ENCODE results near the gene BLVRB.
"Not testable (repeated sequence)": the region's sequence is repeated elsewhere in the genome, so short reads cannot be mapped to it uniquely, and the experiment has no call there.

The BLVRB gene

GRCh38 chr19:40500678-40501530, 35.4 kb upstream of the BLVRB start:
- H3K4me3 Mint-ChIP-seq; H3K4me1 Mint-ChIP-seq (ENCODE audit: low read depth); H3K27me3 Mint-ChIP-seq; H3K9me3 Mint-ChIP-seq (ENCODE audit: low read depth); H3K27ac Mint-ChIP-seq; H3K36me3 Mint-ChIP-seq: not testable (repeated sequence)

GRCh38 chr19:40499320-40499719, 33.8 kb upstream of the BLVRB start:
- no peaks in the 10 kb centered on the region for H3K9me3 Mint-ChIP-seq (ENCODE audit: low read depth)
- no peak overlapping the region for H3K27ac Mint-ChIP-seq
- peaks cover 2% of the 10 kb centered on the region for H3K36me3 Mint-ChIP-seq
- H3K4me3 Mint-ChIP-seq = no peak overlapping the region
- no peaks in the 10 kb centered on the region for H3K4me1 Mint-ChIP-seq (ENCODE audit: low read depth)
- H3K27me3 Mint-ChIP-seq = peaks cover 8% of the 10 kb centered on the region

GRCh38 chr19:40497214-40497613, 31.7 kb upstream of the BLVRB start:
- peaks cover 2% of the 10 kb centered on the region for H3K36me3 Mint-ChIP-seq
- H3K27me3 Mint-ChIP-seq = peaks cover 8% of the 10 kb centered on the region
- H3K4me1 Mint-ChIP-seq (ENCODE audit: low read depth) = no peaks in the 10 kb centered on the region
- no peaks in the 10 kb centered on the region for H3K9me3 Mint-ChIP-seq (ENCODE audit: low read depth)
- no peak overlapping the region for H3K4me3 Mint-ChIP-seq
- H3K27ac Mint-ChIP-seq = no peak overlapping the region

GRCh38 chr19:40494191-40494838, 28.8 kb upstream of the BLVRB start:
- no peaks in the 10 kb centered on the region for H3K4me1 Mint-ChIP-seq (ENCODE audit: low read depth)
- no peak overlapping the region for H3K4me3 Mint-ChIP-seq
- peaks cover 8% of the 10 kb centered on the region for H3K27me3 Mint-ChIP-seq
- peaks cover 4% of the 10 kb centered on the region for H3K36me3 Mint-ChIP-seq
- no peaks in the 10 kb centered on the region for H3K9me3 Mint-ChIP-seq (ENCODE audit: low read depth)
- no peak overlapping the region for H3K27ac Mint-ChIP-seq

GRCh38 chr19:40493778-40494177, 28.2 kb upstream of the BLVRB start:
- Mint-ChIP-seq H3K27ac (no peak overlapping the region), H3K36me3 (peaks cover 4% of the 10 kb centered on the region), H3K27me3 (peaks cover 8% of the 10 kb centered on the region), H3K4me1 (ENCODE audit: low read depth) (no peaks in the 10 kb centered on the region), H3K4me3 (no peak overlapping the region), H3K9me3 (ENCODE audit: low read depth) (no peaks in the 10 kb centered on the region)

- H3K4me3 Mint-ChIP-seq = no peak overlapping the region
- H3K27me3 Mint-ChIP-seq = peaks cover 15% of the 10 kb centered on the region
- H3K36me3 Mint-ChIP-seq = peaks cover 4% of the 10 kb centered on the region
- peaks cover 4% of the 10 kb centered on the region for H3K4me1 Mint-ChIP-seq (ENCODE audit: low read depth)
- H3K27ac Mint-ChIP-seq = no peak overlapping the region
- H3K9me3 Mint-ChIP-seq (ENCODE audit: low read depth) = no peaks in the 10 kb centered on the region
These were observed 26.7 kb upstream of the BLVRB start for GRCh38 chr19:40492274-40492673.

GRCh38 chr19:40489882-40490230, 24.3 kb upstream of the BLVRB start:
- Mint-ChIP-seq H3K27ac (no peak overlapping the region), H3K4me1 (ENCODE audit: low read depth) (peaks cover 4% of the 10 kb centered on the region), H3K36me3 (peaks cover 2% of the 10 kb centered on the region), H3K4me3 (no peak overlapping the region), H3K9me3 (ENCODE audit: low read depth) (no peaks in the 10 kb centered on the region), H3K27me3 (peaks cover 13% of the 10 kb centered on the region)

- Mint-ChIP-seq H3K36me3 (peaks cover 2% of the 10 kb centered on the region), H3K4me1 (ENCODE audit: low read depth) (peaks cover 4% of the 10 kb centered on the region), H3K4me3 (no peak overlapping the region), H3K9me3 (ENCODE audit: low read depth) (no peaks in the 10 kb centered on the region), H3K27ac (no peak overlapping the region), H3K27me3 (peaks cover 16% of the 10 kb centered on the region)
These were observed 20.5 kb upstream of the BLVRB start for GRCh38 chr19:40486017-40486416.

GRCh38 chr19:40475878-40476644, 10.5 kb upstream of the BLVRB start:
- not testable (repeated sequence) for H3K4me3 Mint-ChIP-seq; H3K27me3 Mint-ChIP-seq; H3K27ac Mint-ChIP-seq; H3K4me1 Mint-ChIP-seq (ENCODE audit: low read depth); H3K9me3 Mint-ChIP-seq (ENCODE audit: low read depth); H3K36me3 Mint-ChIP-seq

- H3K27me3 Mint-ChIP-seq = peaks cover 3% of the 10 kb centered on the region
- H3K9me3 Mint-ChIP-seq (ENCODE audit: low read depth) = no peaks in the 10 kb centered on the region
- no peak overlapping the region for H3K4me3 Mint-ChIP-seq
- peaks cover 2% of the 10 kb centered on the region for H3K36me3 Mint-ChIP-seq
- H3K27ac Mint-ChIP-seq = no peak overlapping the region
- H3K4me1 Mint-ChIP-seq (ENCODE audit: low read depth) = peaks cover 2% of the 10 kb centered on the region
These were observed 9.2 kb upstream of the BLVRB start for GRCh38 chr19:40474737-40475136.

- no peak overlapping the region for H3K27ac Mint-ChIP-seq
These were observed 7.0 kb upstream of the BLVRB start for GRCh38 chr19:40472516-40472915.

GRCh38 chr19:40471111-40471510, 5.6 kb upstream of the BLVRB start:
- Mint-ChIP-seq H3K36me3 (peaks cover 2% of the 10 kb centered on the region), H3K27ac (no peak overlapping the region), H3K4me3 (no peak overlapping the region), H3K9me3 (ENCODE audit: low read depth) (no peaks in the 10 kb centered on the region), H3K4me1 (ENCODE audit: low read depth) (peaks cover 9% of the 10 kb centered on the region), H3K27me3 (peaks cover 7% of the 10 kb centered on the region)

More at GRCh38 chr19:40472516-40472915, 7.0 kb upstream of the BLVRB start:
- peaks cover 4% of the 10 kb centered on the region for H3K4me1 Mint-ChIP-seq (ENCODE audit: low read depth)
- H3K4me3 Mint-ChIP-seq = no peak overlapping the region
- peaks cover 2% of the 10 kb centered on the region for H3K36me3 Mint-ChIP-seq
- peaks cover 4% of the 10 kb centered on the region for H3K27me3 Mint-ChIP-seq
- no peaks in the 10 kb centered on the region for H3K9me3 Mint-ChIP-seq (ENCODE audit: low read depth)

GRCh38 chr19:40469011-40469410, 3.5 kb upstream of the BLVRB start:
- H3K9me3 Mint-ChIP-seq (ENCODE audit: low read depth) = no peaks in the 10 kb centered on the region
- H3K36me3 Mint-ChIP-seq = no peaks in the 10 kb centered on the region
- peaks cover 24% of the 10 kb centered on the region for H3K4me1 Mint-ChIP-seq (ENCODE audit: low read depth)
- peaks cover 5% of the 10 kb centered on the region for H3K27me3 Mint-ChIP-seq
- H3K4me3 Mint-ChIP-seq = peak overlapping the region; percentile 31
- H3K27ac Mint-ChIP-seq = no peak overlapping the region

GRCh38 chr19:40466985-40467734, 1.6 kb upstream of the BLVRB start, which contains the start of gene SPTBN4:
TSS of gene SPTBN4 (plus strand) at chr19:40467001. CDS start at chr19:40472622, 5,621 bp downstream.
- H3K4me1 Mint-ChIP-seq (ENCODE audit: low read depth) = peaks cover 25% of the 10 kb centered on the region
- H3K27me3 Mint-ChIP-seq = peaks cover 5% of the 10 kb centered on the region
- no peaks in the 10 kb centered on the region for H3K36me3 Mint-ChIP-seq
- no peaks in the 10 kb centered on the region for H3K9me3 Mint-ChIP-seq (ENCODE audit: low read depth)
- peak within 1 kb of the TSS; percentile 90 for H3K4me3 Mint-ChIP-seq
- peak within 1 kb of the TSS; percentile 97 for H3K27ac Mint-ChIP-seq

Data from activated naive CD8-positive, alpha-beta T cell (primary cell).